PFSK-1 (cell line): ENCODE results near the gene AKAP5.

Experiments used
- FOXP2 ChIP-seq: optimal IDR thresholded peaks from 2 replicates; pipeline ENCODE3; 2011; ENCODE audit warnings: borderline replicate concordance, control low read depth, inconsistent platforms; ENCODE audit not compliant: insufficient read depth; ENCODE audit errors: extremely low read length, extremely low read depth
- POLR2AphosphoS5 ChIP-seq: IDR thresholded peaks from 2 replicates; pipeline ENCODE4 v1.6.1; 2012; ENCODE audit warnings: low read depth, mild to moderate bottlenecking, control low read depth, low read length, moderate library complexity
- SIN3A ChIP-seq: IDR thresholded peaks from 2 replicates; pipeline ENCODE4 v1.6.1; 2012; ENCODE audit warnings: mild to moderate bottlenecking, low read length, moderate library complexity, borderline replicate concordance; ENCODE audit not compliant: insufficient read depth
- TAF1 ChIP-seq: IDR thresholded peaks from 2 replicates; pipeline ENCODE4 v1.6.1; 2012; ENCODE audit warnings: low read length, control low read depth, borderline replicate concordance; ENCODE audit not compliant: insufficient read depth
- TF ChIP-seq, protein P1 (sequence below), 2 experiments: IDR thresholded peaks; 2 replicates each; pipeline versions ENCODE4 v1.6.1 to v1.8.0; 2011 to 2012; ENCODE audit warnings: low read depth in 2 of 2, low read length in 2 of 2, control low read depth in 1 of 2, inconsistent platforms in 1 of 2, mild to moderate bottlenecking in 1 of 2, moderate library complexity in 1 of 2; ENCODE audit not compliant: insufficient read depth in 1 of 2

Gene AKAP5

GRCh38 chr14:64419003-64419402 lies 46.3 kb upstream of the AKAP5 start:
- TF ChIP-seq SIN3A (no peak), TAF1 (no peak), POLR2AphosphoS5 (no peak), FOXP2 (no peak)
- TF ChIP-seq, protein P1, sequence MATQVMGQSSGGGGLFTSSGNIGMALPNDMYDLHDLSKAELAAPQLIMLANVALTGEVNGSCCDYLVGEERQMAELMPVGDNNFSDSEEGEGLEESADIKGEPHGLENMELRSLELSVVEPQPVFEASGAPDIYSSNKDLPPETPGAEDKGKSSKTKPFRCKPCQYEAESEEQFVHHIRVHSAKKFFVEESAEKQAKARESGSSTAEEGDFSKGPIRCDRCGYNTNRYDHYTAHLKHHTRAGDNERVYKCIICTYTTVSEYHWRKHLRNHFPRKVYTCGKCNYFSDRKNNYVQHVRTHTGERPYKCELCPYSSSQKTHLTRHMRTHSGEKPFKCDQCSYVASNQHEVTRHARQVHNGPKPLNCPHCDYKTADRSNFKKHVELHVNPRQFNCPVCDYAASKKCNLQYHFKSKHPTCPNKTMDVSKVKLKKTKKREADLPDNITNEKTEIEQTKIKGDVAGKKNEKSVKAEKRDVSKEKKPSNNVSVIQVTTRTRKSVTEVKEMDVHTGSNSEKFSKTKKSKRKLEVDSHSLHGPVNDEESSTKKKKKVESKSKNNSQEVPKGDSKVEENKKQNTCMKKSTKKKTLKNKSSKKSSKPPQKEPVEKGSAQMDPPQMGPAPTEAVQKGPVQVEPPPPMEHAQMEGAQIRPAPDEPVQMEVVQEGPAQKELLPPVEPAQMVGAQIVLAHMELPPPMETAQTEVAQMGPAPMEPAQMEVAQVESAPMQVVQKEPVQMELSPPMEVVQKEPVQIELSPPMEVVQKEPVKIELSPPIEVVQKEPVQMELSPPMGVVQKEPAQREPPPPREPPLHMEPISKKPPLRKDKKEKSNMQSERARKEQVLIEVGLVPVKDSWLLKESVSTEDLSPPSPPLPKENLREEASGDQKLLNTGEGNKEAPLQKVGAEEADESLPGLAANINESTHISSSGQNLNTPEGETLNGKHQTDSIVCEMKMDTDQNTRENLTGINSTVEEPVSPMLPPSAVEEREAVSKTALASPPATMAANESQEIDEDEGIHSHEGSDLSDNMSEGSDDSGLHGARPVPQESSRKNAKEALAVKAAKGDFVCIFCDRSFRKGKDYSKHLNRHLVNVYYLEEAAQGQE (IDR thresholded peaks at IDR 0.05; ENCODE audit: insufficient read depth in 1 of 2, low read depth in 2 of 2, low read length in 2 of 2): no peak

- TF ChIP-seq SIN3A (no peak), FOXP2 (no peak), POLR2AphosphoS5 (no peak), TAF1 (no peak)
- TF ChIP-seq, protein P1 (IDR thresholded peaks at IDR 0.05; ENCODE audit: insufficient read depth in 1 of 2, low read depth in 2 of 2, low read length in 2 of 2): no peak
These were observed 44.1 kb upstream of the AKAP5 start for GRCh38 chr14:64421166-64421565.

DNA sequence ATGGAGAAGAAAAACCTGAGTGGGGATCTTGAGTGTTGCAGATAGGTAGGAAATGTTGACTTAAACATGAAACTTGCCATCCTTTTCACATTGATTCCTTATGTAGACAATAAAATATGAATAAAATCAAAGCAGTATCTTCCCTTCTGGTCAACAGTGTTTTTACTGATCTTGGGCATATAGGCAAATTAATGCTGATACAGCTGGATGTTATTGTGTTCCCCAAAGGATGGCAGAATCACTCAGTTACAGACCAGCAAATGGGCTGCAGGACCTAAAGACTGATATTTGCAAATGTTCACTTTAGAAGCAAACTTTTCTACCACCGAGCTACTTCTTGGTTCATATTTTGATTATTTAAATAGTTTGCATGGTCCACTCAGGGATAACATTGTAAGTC lies 43.3 kb upstream of the AKAP5 start:
- no peak for TF ChIP-seq FOXP2
- TF ChIP-seq, protein P1 (IDR thresholded peaks at IDR 0.05; ENCODE audit: insufficient read depth in 1 of 2, low read depth in 2 of 2, low read length in 2 of 2): no peak
- TF ChIP-seq POLR2AphosphoS5: no peak
- no peak for TF ChIP-seq SIN3A
- TF ChIP-seq TAF1: no peak

- TF ChIP-seq POLR2AphosphoS5 (no peak), SIN3A (no peak)
- TF ChIP-seq, protein P1 (IDR thresholded peaks at IDR 0.05; ENCODE audit: insufficient read depth in 1 of 2, low read depth in 2 of 2, low read length in 2 of 2): no peak
These were observed 42.5 kb upstream of the AKAP5 start for GRCh38 chr14:64422756-64423155.

- TF ChIP-seq, protein P1 (IDR thresholded peaks at IDR 0.05; ENCODE audit: insufficient read depth in 1 of 2, low read depth in 2 of 2, low read length in 2 of 2): no peak
- no peak for TF ChIP-seq FOXP2
- TF ChIP-seq TAF1: no peak
- TF ChIP-seq POLR2AphosphoS5: no peak
- TF ChIP-seq SIN3A: no peak
These were observed 41.3 kb upstream of the AKAP5 start for GRCh38 chr14:64423987-64424386.
